Muscle layer of duodenum (tissue), 2 donors: ENCODE results near the gene CYP46A1.

Experiments
- H3K27ac ChIP-seq: one replicate; pipeline ENCODE4 v1.7.0; 2013; ENCODE audit warnings: mild to moderate bottlenecking, low read length
- H3K27me3 ChIP-seq: one replicate; pipeline ENCODE4 v1.7.0; 2013; ENCODE audit warnings: low read depth, mild to moderate bottlenecking, control low read depth, low read length
- H3K36me3 ChIP-seq, 2 donors: one replicate each; pipeline ENCODE4 v1.7.0; 2013; ENCODE audit warnings: low read length in 2 of 2, control low read depth in 1 of 2, mild to moderate bottlenecking in 1 of 2; ENCODE audit not compliant: insufficient read depth in 2 of 2, control insufficient read depth in 1 of 2
- H3K4me1 ChIP-seq, 2 donors: one replicate each; pipeline ENCODE4 v1.7.0; 2013; ENCODE audit warnings: low read length in 2 of 2, mild to moderate bottlenecking in 2 of 2, control low read depth in 1 of 2, moderate library complexity in 1 of 2; ENCODE audit not compliant: insufficient read depth in 2 of 2, control insufficient read depth in 1 of 2
- H3K4me3 ChIP-seq, 2 donors: one replicate each; pipeline ENCODE4 v1.7.0; 2013; ENCODE audit warnings: low read length in 2 of 2, low read depth in 1 of 2, mild to moderate bottlenecking in 1 of 2
- H3K9me3 ChIP-seq, 2 donors: one replicate each; pipeline ENCODE4 v1.7.0; 2013; ENCODE audit warnings: low read length in 2 of 2, control low read depth in 1 of 2, mild to moderate bottlenecking in 1 of 2; ENCODE audit not compliant: control insufficient read depth in 1 of 2
- donor health status: healthy.

The CYP46A1 gene

DNA sequence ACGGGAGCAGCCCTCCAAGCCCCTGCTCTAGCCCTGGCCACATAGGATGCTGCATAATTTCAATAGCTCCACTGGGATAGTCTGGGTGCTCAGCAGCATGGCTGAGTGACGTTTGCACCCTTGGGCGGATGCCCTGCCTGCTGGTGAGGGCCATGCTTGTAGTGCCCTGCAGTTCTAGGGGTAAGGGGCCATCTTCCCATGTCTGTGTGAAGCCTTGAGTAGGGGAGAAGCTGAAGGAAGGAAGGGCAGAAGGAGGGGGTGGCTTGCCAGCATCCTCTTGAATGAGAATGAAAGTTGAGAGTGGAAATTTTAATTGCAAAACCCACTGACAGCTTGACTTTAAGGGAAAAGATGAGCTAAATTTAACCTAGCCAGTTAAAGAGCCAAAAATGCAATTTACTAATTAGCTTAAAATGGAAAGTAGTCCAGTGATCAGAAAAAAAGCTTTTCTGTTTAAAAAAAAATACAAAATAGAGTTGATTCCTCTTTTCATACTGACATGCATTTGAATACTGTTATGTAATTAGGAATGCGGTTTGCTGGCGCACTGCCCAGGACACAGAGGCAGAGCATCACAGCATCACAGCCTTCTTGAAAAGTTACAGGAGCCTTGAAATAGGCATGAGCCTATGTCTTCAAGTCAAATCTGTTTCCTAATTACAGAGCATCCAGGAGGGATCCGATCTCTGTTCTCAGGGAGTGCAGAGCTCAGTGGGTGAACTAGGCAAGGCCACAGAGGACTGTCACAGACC lies 90.6 kb downstream of the CYP46A1 start:
- H3K27ac ChIP-seq: peak overlapping the region; percentile 56
- peaks cover 0 to 5% of the 10 kb centered on the region in 2 donors for H3K9me3 ChIP-seq
- H3K4me1 ChIP-seq: peaks cover 13 to 26% of the 10 kb centered on the region in 2 donors
- H3K36me3 ChIP-seq: no peaks in the 10 kb centered on the region
- no peaks in the 10 kb centered on the region for H3K27me3 ChIP-seq
- peak overlapping the region in 1 of 2 donors; percentile 22 for H3K4me3 ChIP-seq

DNA sequence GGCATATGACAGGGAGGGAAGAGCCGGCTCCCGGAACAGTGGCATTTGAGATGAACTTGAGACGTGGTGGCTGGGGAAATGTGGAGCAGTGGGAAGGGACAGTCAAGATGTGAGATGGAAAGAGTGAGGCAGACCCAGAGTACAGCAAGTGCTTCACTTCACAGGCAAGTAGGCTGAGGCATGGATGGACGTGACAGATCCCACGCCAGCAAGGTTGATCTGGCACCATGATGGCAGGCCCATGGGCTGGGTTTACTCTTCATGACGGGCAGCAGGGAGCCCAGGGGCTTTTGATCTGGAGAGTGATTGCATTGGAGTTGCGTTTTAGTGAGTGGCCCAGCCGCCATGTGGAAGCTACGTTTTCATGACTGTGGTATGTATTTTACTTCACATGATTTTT lies 91.3 kb downstream of the CYP46A1 start:
- Histone ChIP-seq H3K36me3 (no peaks in the 10 kb centered on the region), H3K4me1 (peaks cover 13 to 26% of the 10 kb centered on the region in 2 donors), H3K9me3 (peaks cover 0 to 7% of the 10 kb centered on the region in 2 donors), H3K27me3 (no peaks in the 10 kb centered on the region), H3K4me3 (peak overlapping the region in 1 of 2 donors; percentile 22), H3K27ac (peak overlapping the region; percentile 56)
